Large intestine (tissue), 3 donors: ENCODE measurements around the gene GGNBP2. TPM values are rescaled to one million over a fixed set of nuclear protein-coding genes. Genes with fewer than 3 reads are reported as not detected.

Source experiments
- DNase-seq, 2 donors: peaks; one replicate each; pipeline versions ENCODE4 v3.0.0 to v3.0.0-alpha.2; 2013
- H3K27ac ChIP-seq: one replicate; pipeline ENCODE4 v1.5.1; 2013; ENCODE audit warnings: low read length
- H3K27me3 ChIP-seq: 2 replicates; pipeline ENCODE4 v1.6.1; 2013; ENCODE audit warnings: low read length; ENCODE audit not compliant: control insufficient read depth, insufficient read depth
- H3K36me3 ChIP-seq: 2 replicates; pipeline ENCODE4 v1.6.1; 2013; ENCODE audit warnings: low read length; ENCODE audit not compliant: control insufficient read depth, insufficient read depth
- H3K4me1 ChIP-seq: one replicate; pipeline ENCODE4 v1.6.1; 2013; ENCODE audit warnings: low read length; ENCODE audit not compliant: control insufficient read depth, insufficient read depth
- H3K4me3 ChIP-seq: one replicate; pipeline ENCODE4 v1.5.1; 2013; ENCODE audit warnings: low read length
- H3K9me3 ChIP-seq: one replicate; pipeline ENCODE4 v1.6.1; 2013; ENCODE audit warnings: mild to moderate bottlenecking, low read depth, low read length, moderate library complexity; ENCODE audit not compliant: control insufficient read depth
- WGBS: methylation state at CpG from one replicate; pipeline ENCODE4 v1.1.5; 2013; ENCODE audit warnings: low lambda C conversion rate; ENCODE audit not compliant: insufficient coverage; 5-methylcytosine and 5-hydroxymethylcytosine counted together
- polyA plus RNA-seq: library from polyadenylated mRNA; unstranded; fragments of 120-200 nt; gene quantifications from one replicate; pipeline ENCODE4 v1.2.1, GENCODE V29; 2013

Gene GGNBP2
- polyA plus RNA-seq, 1 donor = 115 TPM

DNA sequence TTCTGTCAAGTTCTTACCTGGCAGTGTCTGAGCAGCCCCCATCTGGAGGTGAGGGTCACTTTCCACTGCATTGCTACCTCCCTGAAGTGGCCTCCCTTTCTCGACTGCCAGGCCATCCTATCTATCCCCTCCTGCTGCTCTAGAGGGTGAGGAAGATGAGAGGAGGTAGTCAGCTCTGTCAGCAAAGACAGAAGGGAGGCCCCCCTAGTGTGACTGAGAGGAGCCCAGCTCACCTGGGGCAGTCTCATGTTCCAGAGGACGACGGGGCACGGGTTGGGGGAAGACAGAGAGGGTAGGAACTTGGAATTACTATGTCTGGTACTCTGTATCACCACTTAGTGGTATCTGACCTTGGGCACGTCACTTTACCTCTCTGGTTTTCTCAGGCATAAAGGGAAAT, 32.1 kb upstream of the GGNBP2 start:
- 100% methylated on average over 1 of the region's 5 CpGs for WGBS
- H3K4me3 ChIP-seq = no peak overlapping the region
- no peaks in the 10 kb centered on the region for H3K4me1 ChIP-seq
- no peak overlapping the region for H3K27ac ChIP-seq
- H3K9me3 ChIP-seq = no peaks in the 10 kb centered on the region
- no peak for DNase-seq
- H3K27me3 ChIP-seq = no peaks in the 10 kb centered on the region
- H3K36me3 ChIP-seq = peaks cover 68% of the 10 kb centered on the region

DNA sequence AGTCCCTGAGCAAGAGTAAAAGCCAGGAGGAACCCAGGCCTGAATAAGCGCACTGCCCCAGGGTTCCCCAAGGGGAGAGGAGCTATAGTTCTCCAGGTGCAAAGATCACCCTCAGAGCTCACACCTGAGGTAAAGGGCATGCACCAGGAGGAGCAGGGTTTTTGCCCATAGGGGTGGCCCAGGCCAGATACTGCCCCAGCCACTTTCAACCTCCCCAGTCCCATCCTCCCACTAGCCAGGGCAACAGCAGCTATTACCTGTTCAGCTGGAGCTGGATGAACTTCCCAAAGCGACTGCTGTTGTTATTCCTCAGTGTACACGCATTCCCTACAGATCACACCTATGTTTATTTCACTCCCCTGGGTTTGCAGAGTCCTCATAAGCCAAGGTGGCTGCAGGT, 29.9 kb upstream of the GGNBP2 start:
- no peak overlapping the region for H3K27ac ChIP-seq
- no CpG with 5 or more reads among the region's 3 CpGs for WGBS
- peaks cover 53% of the 10 kb centered on the region for H3K36me3 ChIP-seq
- no peaks in the 10 kb centered on the region for H3K27me3 ChIP-seq
- H3K4me3 ChIP-seq = no peak overlapping the region
- no peaks in the 10 kb centered on the region for H3K9me3 ChIP-seq
- H3K4me1 ChIP-seq = no peaks in the 10 kb centered on the region
- DNase-seq = no peak

DNA sequence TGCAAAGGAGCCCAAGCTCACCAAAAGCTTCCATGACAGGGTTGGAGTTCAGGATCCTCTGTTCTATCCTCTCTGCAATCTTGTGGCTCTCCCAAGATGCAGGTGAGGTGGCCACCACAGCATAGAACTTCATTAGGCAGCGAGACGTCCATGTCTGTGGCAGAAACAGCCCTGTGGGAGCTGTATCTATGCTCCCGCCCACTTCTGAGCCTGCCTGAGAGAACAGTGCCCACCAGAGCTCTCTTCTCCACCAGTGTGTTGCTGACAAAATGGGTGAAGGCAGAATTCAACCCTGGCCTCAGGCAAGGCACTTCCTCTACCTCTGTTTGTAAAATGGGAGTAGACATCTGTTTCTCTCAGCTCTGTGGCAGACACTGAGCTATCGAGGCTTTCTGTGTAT, 28.9 kb upstream of the GGNBP2 start:
- H3K9me3 ChIP-seq = no peaks in the 10 kb centered on the region
- H3K4me3 ChIP-seq = no peak overlapping the region
- no CpG with 5 or more reads among the region's 4 CpGs for WGBS
- H3K4me1 ChIP-seq = no peaks in the 10 kb centered on the region
- no peak overlapping the region for H3K27ac ChIP-seq
- no peak for DNase-seq
- no peaks in the 10 kb centered on the region for H3K27me3 ChIP-seq
- peaks cover 49% of the 10 kb centered on the region for H3K36me3 ChIP-seq

DNA sequence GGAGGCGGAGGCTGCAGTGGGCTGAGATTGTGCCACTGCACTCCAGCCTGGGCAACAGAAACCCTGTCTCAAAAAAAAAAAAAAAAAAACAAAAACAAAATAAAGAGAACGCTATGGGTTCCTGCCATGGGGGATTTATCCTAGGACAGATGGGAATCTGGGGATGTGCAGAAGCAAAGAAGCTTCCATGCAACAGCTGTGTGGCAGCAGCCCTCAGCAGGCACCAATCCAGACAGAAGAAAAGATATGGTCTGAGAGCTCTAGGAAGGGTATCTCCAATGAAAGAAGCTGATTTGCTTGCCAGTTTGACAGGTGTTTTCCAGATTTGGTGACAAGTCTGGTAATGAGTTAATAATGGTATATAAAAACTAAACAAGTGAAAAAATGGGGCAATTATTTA, 21.6 kb upstream of the GGNBP2 start:
- no CpG with 5 or more reads among the region's 2 CpGs for WGBS
- H3K36me3 ChIP-seq = peaks cover 48% of the 10 kb centered on the region
- H3K4me1 ChIP-seq = no peaks in the 10 kb centered on the region

DNA sequence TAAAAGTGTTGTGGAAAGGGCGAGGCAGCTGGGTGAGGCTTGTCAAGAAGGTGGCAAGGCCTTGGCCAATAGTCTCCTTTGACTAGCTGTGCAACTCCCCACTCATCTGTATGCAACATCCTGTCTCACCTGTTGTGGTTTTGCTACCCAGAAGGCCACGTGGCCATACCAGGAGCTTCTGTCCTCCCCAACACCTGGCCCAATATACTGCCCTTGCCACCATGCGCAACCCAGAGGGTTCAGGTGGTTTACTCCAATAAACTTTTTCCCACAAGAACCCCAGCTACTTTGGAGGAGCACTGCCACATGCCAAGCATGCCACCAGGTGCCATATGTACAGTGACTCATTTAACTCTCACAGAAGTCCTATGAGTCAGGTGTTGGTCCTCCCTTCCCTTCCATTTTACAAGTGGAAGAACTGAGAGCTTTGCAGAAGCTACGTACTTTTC, 20.3 kb upstream of the GGNBP2 start:
- H3K27me3 ChIP-seq = no peaks in the 10 kb centered on the region
- no CpG with 5 or more reads among the region's 4 CpGs for WGBS
- H3K36me3 ChIP-seq = peaks cover 58% of the 10 kb centered on the region
- no peaks in the 10 kb centered on the region for H3K9me3 ChIP-seq
- H3K4me3 ChIP-seq = no peak overlapping the region
- DNase-seq = no peak
- no peaks in the 10 kb centered on the region for H3K4me1 ChIP-seq
- H3K27ac ChIP-seq = no peak overlapping the region

More for the DNA sequence above, 21.6 kb upstream of the GGNBP2 start:
- Histone ChIP-seq H3K27me3 (no peaks in the 10 kb centered on the region), H3K27ac (no peak overlapping the region), H3K9me3 (no peaks in the 10 kb centered on the region), H3K4me3 (no peak overlapping the region)
- no peak for DNase-seq

DNA sequence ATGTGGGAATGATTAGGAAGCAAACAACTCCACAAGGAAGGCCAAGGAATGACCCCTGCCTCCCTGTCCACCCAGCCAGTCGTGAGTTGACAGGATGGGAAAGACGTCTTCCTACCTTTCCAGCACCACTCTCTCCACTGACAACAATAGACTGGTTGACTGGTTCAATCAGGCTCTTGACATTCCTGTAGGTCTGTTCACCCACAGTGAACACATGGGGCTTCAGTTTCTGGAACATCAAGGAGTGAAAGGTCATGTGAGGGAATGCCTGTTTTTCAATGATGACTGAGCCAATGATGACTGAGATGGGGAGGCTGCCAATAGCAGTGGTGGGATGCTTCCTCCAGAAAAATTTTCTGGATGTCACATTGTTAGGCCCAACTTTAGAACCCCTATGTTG, 19.6 kb upstream of the GGNBP2 start:
- Histone ChIP-seq H3K27ac (no peak overlapping the region), H3K4me3 (no peak overlapping the region), H3K4me1 (no peaks in the 10 kb centered on the region), H3K27me3 (no peaks in the 10 kb centered on the region), H3K9me3 (no peaks in the 10 kb centered on the region), H3K36me3 (peaks cover 64% of the 10 kb centered on the region)
- WGBS = no CpG with 5 or more reads among the region's 2 CpGs
- no peak for DNase-seq

DNA sequence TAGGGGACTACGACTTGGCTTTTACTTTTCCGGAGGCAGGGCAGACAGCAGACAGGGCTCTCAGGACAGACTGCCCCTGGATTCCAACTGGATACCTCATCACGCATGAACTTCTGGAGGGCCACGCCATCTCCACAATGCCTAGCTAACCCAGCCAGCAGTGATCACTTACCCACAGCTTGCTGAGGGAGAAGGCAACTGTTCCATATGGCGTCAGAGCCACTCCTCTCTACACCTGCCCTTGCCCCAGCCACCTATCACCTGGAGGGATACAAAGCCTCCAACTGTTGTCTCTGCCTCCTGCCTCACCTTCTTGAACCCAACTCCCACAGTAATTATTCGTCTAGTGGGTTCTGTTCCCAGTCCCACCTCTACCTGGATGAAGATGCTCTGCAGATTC, 18.8 kb upstream of the GGNBP2 start:
- Histone ChIP-seq H3K27ac (no peak overlapping the region), H3K36me3 (peaks cover 64% of the 10 kb centered on the region), H3K9me3 (no peaks in the 10 kb centered on the region), H3K27me3 (no peaks in the 10 kb centered on the region), H3K4me3 (no peak overlapping the region), H3K4me1 (no peaks in the 10 kb centered on the region)
- WGBS = 100% methylated on average over 1 of the region's 6 CpGs
- DNase-seq = no peak

DNA sequence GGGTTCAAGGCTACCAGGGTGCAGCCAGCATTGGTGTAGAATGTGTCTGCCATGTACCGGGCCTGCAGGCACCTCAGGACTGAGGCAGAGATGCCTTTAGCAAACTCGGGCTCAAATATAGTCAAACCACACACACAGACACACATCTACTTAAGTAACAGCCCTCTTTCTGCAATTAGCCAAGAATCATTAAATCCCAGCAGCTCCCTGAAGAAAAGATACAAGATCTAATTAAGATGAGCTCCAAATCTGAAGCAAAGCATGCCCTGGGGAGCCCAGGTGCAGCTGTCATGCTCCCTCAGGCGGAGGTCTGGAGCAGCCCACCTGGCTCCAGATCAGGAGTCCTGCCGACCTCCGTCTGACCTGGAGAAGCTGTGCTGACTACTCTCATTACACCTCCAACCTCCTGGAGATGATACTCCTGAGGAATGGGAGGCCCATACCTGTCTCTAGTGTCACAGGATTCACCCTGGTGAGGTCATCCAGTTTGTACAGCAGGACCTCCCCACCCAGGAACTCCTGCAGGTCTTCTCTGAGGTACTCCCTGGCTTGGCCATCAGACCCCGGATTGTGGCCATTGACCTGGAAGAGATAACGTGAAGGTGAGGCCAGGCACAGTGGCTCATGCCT, 17.0 kb upstream of the GGNBP2 start:
- no CpG with 5 or more reads among the region's 7 CpGs for WGBS

DNA sequence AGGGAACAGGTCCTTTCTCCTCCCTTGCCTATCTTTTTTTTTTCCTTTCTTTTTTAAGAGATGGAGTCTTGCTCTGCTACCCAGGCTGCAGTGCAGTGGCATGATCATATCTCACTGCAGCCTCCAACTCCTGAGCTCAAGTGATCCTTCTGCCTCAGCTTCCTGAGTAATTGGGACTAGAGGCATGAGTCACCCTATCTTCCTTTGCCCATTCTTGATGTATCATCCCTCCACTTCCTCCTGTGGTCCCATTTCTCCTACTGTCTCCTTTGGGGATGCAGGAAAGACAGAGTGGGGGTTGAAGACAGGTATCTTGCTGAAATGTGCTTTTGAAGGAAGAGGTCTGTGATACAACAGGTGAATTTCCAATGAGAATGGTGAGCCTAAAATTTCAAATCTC, 15.6 kb upstream of the GGNBP2 start:
- H3K36me3 ChIP-seq = peaks cover 77% of the 10 kb centered on the region
- no peak overlapping the region for H3K27ac ChIP-seq
- no peaks in the 10 kb centered on the region for H3K9me3 ChIP-seq
- peaks cover 8% of the 10 kb centered on the region for H3K4me1 ChIP-seq
- no peaks in the 10 kb centered on the region for H3K27me3 ChIP-seq
- DNase-seq = no peak
- no peak overlapping the region for H3K4me3 ChIP-seq

More for the DNA sequence above, 17.0 kb upstream of the GGNBP2 start:
- no peak overlapping the region for H3K4me3 ChIP-seq
- no peaks in the 10 kb centered on the region for H3K27me3 ChIP-seq
- H3K27ac ChIP-seq = no peak overlapping the region
- no peaks in the 10 kb centered on the region for H3K9me3 ChIP-seq
- no peak for DNase-seq
- no peaks in the 10 kb centered on the region for H3K4me1 ChIP-seq
- H3K36me3 ChIP-seq = peaks cover 78% of the 10 kb centered on the region

DNA sequence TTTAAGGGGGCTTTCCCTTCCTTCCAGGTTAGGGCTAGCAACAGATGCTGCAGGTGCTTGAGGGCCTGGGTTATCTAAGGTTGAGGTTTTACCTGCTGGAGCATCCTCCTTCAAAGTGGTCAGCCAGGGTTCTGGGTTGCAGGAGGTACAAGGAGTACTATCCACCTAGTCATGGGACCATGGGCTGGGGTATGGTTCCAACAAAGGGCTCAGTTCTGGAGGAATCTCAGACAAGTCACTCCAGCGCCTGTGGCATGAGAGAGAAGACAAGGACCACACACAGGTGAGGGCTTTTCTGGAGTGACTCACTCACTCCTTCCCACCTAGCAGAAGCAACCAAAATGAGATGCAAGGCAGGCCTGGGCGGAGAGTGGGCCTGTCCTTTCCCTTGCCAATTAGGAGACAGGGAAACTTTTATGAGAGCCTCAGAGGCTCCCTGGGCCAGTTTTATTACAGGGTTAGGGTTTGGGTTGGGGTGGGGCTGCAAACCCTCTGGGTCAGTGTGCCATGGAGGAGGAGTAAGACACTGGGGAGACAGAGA, 12.2 kb upstream of the GGNBP2 start:
- Histone ChIP-seq H3K4me1 (peaks cover 8% of the 10 kb centered on the region), H3K36me3 (peaks cover 55% of the 10 kb centered on the region), H3K27me3 (no peaks in the 10 kb centered on the region), H3K4me3 (no peak overlapping the region), H3K27ac (no peak overlapping the region), H3K9me3 (no peaks in the 10 kb centered on the region)
- DNase-seq = no peak
- WGBS = no CpG with 5 or more reads among the region's 2 CpGs
